ENCODE measurements around the gene VPS26A.

DNA sequence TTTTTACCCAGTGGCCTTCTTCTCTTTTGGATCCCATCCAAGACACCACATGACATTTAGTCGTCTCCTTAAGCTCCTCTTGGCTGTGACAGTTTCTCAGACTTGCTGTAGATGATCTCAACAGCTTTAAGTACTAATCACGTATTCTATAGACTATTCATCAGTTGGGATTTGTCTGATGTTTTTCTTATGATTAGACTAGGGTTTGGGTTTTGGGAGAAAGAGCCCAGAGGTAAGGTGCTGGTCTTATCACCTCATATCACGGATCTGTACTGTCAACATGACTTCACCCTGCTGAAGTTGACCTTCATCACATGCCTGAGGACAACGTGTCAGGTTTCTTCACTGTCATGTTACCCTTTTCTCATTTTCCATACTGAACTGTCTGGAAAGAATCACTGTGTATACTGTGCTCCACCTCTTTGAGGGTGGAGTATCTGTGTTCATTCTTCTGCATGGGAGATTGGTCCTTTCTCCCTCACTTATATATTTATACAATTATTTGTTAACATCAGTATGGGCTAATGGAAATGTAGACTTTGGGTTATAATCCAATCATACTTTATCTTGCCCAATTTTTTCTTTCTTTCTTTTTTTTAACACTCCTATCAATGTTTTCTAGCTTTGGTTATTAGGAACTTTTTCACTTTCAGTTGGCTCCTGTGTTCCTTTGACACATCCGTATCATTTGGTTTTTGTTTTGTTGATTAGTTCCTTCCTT, 89.8 kb downstream of the VPS26A start:
- no peak for TF ChIP-seq EZH2 (IDR thresholded peaks at IDR 0.05; ENCODE audit: low read length, unreplicated experiment)
- TF ChIP-seq, protein P1, sequence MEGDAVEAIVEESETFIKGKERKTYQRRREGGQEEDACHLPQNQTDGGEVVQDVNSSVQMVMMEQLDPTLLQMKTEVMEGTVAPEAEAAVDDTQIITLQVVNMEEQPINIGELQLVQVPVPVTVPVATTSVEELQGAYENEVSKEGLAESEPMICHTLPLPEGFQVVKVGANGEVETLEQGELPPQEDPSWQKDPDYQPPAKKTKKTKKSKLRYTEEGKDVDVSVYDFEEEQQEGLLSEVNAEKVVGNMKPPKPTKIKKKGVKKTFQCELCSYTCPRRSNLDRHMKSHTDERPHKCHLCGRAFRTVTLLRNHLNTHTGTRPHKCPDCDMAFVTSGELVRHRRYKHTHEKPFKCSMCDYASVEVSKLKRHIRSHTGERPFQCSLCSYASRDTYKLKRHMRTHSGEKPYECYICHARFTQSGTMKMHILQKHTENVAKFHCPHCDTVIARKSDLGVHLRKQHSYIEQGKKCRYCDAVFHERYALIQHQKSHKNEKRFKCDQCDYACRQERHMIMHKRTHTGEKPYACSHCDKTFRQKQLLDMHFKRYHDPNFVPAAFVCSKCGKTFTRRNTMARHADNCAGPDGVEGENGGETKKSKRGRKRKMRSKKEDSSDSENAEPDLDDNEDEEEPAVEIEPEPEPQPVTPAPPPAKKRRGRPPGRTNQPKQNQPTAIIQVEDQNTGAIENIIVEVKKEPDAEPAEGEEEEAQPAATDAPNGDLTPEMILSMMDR (conservative IDR thresholded peaks at IDR 0.05; ENCODE audit: low read depth, low read length): no peak
- no peak for TF ChIP-seq EZH2phosphoT487 (IDR thresholded peaks at IDR 0.05; ENCODE audit: borderline replicate concordance, low read length)

All from PC-3 (cell line).